ENCODE measurements around the gene RNF224. TPM values are rescaled to one million over a fixed set of nuclear protein-coding genes. Genes with fewer than 3 reads are reported as not detected.

Gene RNF224
- total and polyA plus RNA-seq, 2 of the 13 experiments (the other 11 are each of a cell fraction or from before 2014, with no cell fraction given): 0.09 TPM; not detected in 1

GRCh38 chr9:137230705-137231371 is 3.5 kb downstream of the RNF224 start, which contains the start of gene SLC34A3 (continued):
- TF ChIP-seq SIX4 (CRISPR knock-in tag; IDR thresholded peaks at IDR 0.05) (no peak), KLF12 (CRISPR knock-in tag; IDR thresholded peaks at IDR 0.05; ENCODE audit: borderline replicate concordance) (no peak), ATF6 (CRISPR knock-in tag; conservative IDR thresholded peaks at IDR 0.05) (no peak), ZKSCAN8 (CRISPR knock-in tag; IDR thresholded peaks at IDR 0.05; ENCODE audit: borderline replicate concordance) (no peak), CHD2 (IDR thresholded peaks at IDR 0.05; ENCODE audit: low read depth, low read length) (no peak), BRCA1 (CRISPR knock-in tag; IDR thresholded peaks at IDR 0.05) (no peak), CBFB (CRISPR knock-in tag; IDR thresholded peaks at IDR 0.05) (no peak), SNAPC4 (CRISPR knock-in tag; IDR thresholded peaks at IDR 0.05) (no peak), ARHGAP35 (CRISPR knock-in tag; IDR thresholded peaks at IDR 0.05; ENCODE audit: borderline replicate concordance) (no peak), ZNF609 (CRISPR knock-in tag; IDR thresholded peaks at IDR 0.05; ENCODE audit: borderline replicate concordance) (no peak), ZNF44 (CRISPR knock-in tag; IDR thresholded peaks at IDR 0.05) (no peak), ZNF576 (CRISPR knock-in tag; IDR thresholded peaks at IDR 0.05) (no peak), RFX5 (IDR thresholded peaks at IDR 0.05; ENCODE audit: low read depth, low read length) (no peak), IRF1 (CRISPR knock-in tag; IDR thresholded peaks at IDR 0.05; ENCODE audit: low read depth) (no peak), HOXD1 (CRISPR knock-in tag; IDR thresholded peaks at IDR 0.05) (no peak), ZNF30 (CRISPR knock-in tag; IDR thresholded peaks at IDR 0.05) (no peak), GATA4 (IDR thresholded peaks at IDR 0.05; ENCODE audit: borderline replicate concordance, low read depth) (0 out of 2 replicates have a peak, but pooled peaks have one; percentile 6)
